Smooth muscle cell (in vitro differentiated cells): Measurements from ENCODE around the gene SEMA4C. TPM values are rescaled to one million over a fixed set of nuclear protein-coding genes. Genes with fewer than 3 reads are reported as not detected.
A peak's percentile ranks its signal among the peaks of the same experiment; 100 is the strongest.

Experiments
- DNase-seq: peaks from one replicate; lab custom pipeline; 2025; ENCODE audit not compliant: unreplicated experiment; lab: John Stamatoyannopoulos, UW
- H2AFZ ChIP-seq: fragments of 200-600 bp; sonication (generic); 2 replicates; pipeline ENCODE4 v1.6.0; 2016; ENCODE audit warnings: antibody characterized with exemption, low read depth, mild to moderate bottlenecking
- H3F3A ChIP-seq: fragments of 200-600 bp; sonication (generic); 2 replicates; pipeline ENCODE4 v1.6.0; 2017; ENCODE audit warnings: antibody characterized with exemption, low read depth
- H3K27ac ChIP-seq: fragments of 200-600 bp; sonication (generic); 2 replicates; pipeline ENCODE4 v1.5.1; 2016; ENCODE audit warnings: low read depth, mild to moderate bottlenecking
- H3K27me3 ChIP-seq: fragments of 200-600 bp; sonication (generic); 2 replicates; pipeline ENCODE4 v1.6.1; 2016; ENCODE audit warnings: low read depth, mild to moderate bottlenecking
- H3K36me3 ChIP-seq: fragments of 200-600 bp; sonication (generic); 2 replicates; pipeline ENCODE4 v1.5.1; 2016; ENCODE audit warnings: low read depth
- H3K4me1 ChIP-seq: fragments of 200-600 bp; sonication (generic); 2 replicates; pipeline ENCODE4 v1.5.1; 2016; ENCODE audit warnings: low read depth
- H3K4me2 ChIP-seq: fragments of 200-600 bp; sonication (generic); 2 replicates; pipeline ENCODE4 v1.6.0; 2016; ENCODE audit warnings: mild to moderate bottlenecking
- H3K4me3 ChIP-seq: fragments of 200-600 bp; sonication (generic); 2 replicates; pipeline ENCODE4 v1.5.1; 2016; ENCODE audit warnings: mild to moderate bottlenecking
- H3K79me2 ChIP-seq: fragments of 200-600 bp; sonication (generic); 2 replicates; pipeline ENCODE4 v1.6.0; 2016; ENCODE audit warnings: low read depth, mild to moderate bottlenecking
- H3K9ac ChIP-seq: fragments of 200-600 bp; sonication (generic); 2 replicates; pipeline ENCODE4 v1.6.0; 2016; ENCODE audit warnings: low read depth
- H3K9me3 ChIP-seq: fragments of 200-600 bp; sonication (generic); replicated peaks from 2 replicates; pipeline ENCODE4 v1.5.1; 2016; ENCODE audit warnings: low read depth
- H4K20me1 ChIP-seq: fragments of 200-600 bp; sonication (generic); 2 replicates; pipeline ENCODE4 v1.6.0; 2016; ENCODE audit warnings: low read depth
- WGBS: methylation state at CpG from one replicate; pipeline ENCODE4 v1.1.7; 2016; ENCODE audit warnings: low lambda C conversion rate; 5-methylcytosine and 5-hydroxymethylcytosine counted together
- polyA plus RNA-seq: library from polyadenylated mRNA; unstranded; fragments of >200 nt; fragmentation: Nextera tagmentation; extraction: Ambion mirVana; gene quantifications from 2 replicates; pipeline ENCODE4 v1.2.1, GENCODE V29; 2016
- total RNA-seq: library from RNA; depleted of rRNA; stranded (reverse); fragments of >200 nt; gene quantifications from 2 replicates; pipeline ENCODE4 v1.2.3, GENCODE V29; 2014
- TF ChIP-seq, protein P1 (sequence below): fragments of 200-600 bp; sonication (generic); IDR thresholded peaks from 2 replicates; pipeline ENCODE4 v1.5.1; 2017; ENCODE audit warnings: borderline replicate concordance, mild to moderate bottlenecking, antibody characterized with exemption; ENCODE audit not compliant: insufficient read depth, poor library complexity, severe bottlenecking

The SEMA4C gene
- total and polyA plus RNA-seq, 2 experiments from 2014 or later: 40.7 to 41.0 TPM

GRCh38 chr2:96895746-96896651, 26.1 kb upstream of the SEMA4C start:
- WGBS: 80% methylated on average over 18 of the region's 18 CpGs
- Histone ChIP-seq H3K4me3 (no peak overlapping the region), H3K27me3 (no peaks in the 10 kb centered on the region), H3K79me2 (no peaks in the 10 kb centered on the region), H3K27ac (no peak overlapping the region), H2AFZ (no peak overlapping the region), H3K9me3 (no peaks in the 10 kb centered on the region), H3K36me3 (no peaks in the 10 kb centered on the region), H4K20me1 (no peaks in the 10 kb centered on the region), H3K9ac (no peak overlapping the region), H3F3A (peaks cover under 1% of the 10 kb centered on the region), H3K4me2 (peak overlapping the region; percentile 35), H3K4me1 (peaks cover 20% of the 10 kb centered on the region)
- TF ChIP-seq, protein P1, sequence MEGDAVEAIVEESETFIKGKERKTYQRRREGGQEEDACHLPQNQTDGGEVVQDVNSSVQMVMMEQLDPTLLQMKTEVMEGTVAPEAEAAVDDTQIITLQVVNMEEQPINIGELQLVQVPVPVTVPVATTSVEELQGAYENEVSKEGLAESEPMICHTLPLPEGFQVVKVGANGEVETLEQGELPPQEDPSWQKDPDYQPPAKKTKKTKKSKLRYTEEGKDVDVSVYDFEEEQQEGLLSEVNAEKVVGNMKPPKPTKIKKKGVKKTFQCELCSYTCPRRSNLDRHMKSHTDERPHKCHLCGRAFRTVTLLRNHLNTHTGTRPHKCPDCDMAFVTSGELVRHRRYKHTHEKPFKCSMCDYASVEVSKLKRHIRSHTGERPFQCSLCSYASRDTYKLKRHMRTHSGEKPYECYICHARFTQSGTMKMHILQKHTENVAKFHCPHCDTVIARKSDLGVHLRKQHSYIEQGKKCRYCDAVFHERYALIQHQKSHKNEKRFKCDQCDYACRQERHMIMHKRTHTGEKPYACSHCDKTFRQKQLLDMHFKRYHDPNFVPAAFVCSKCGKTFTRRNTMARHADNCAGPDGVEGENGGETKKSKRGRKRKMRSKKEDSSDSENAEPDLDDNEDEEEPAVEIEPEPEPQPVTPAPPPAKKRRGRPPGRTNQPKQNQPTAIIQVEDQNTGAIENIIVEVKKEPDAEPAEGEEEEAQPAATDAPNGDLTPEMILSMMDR: no peak
- no peak for DNase-seq

DNA sequence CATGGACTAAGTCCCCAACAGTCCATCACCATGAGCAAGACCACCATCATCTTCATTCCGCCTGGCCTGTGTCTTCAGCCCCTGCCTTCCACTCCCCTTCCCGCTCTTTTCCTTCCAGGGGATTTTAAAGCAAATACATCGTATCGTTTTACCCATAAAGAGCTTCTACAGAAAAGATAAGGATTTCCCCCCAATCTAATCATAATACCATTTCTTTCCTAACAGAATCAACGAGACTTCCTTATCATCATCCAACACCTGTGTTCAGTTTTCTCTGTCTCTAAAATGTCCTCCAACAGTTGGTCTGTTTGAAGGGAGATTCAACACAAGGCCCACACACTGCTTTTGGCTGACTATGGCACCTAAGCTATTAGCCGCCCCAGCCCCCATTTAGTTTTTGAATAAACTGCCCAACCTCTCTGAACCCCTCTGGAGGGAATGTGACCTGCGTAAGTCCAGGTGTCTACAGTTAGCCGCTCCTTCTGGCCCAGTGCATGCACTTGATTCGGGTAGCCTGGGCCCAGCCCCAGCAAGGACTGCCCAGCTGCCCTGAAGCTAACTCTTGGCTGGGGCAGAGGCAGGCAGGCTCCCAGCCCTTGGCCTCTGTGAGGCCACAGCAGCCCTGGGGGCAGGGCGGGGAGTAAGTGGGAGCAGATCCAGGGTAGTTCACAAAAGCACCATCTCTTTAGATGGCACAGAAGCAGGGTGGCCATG, 25.3 kb upstream of the SEMA4C start:
- H3F3A ChIP-seq: peaks cover 9% of the 10 kb centered on the region
- H3K4me3 ChIP-seq: no peak overlapping the region
- WGBS: 78% methylated on average over 10 of the region's 10 CpGs
- TF ChIP-seq, protein P1: no peak
- no peaks in the 10 kb centered on the region for H3K9me3 ChIP-seq
- no peak overlapping the region for H3K9ac ChIP-seq
- no peak overlapping the region for H2AFZ ChIP-seq
- no peaks in the 10 kb centered on the region for H4K20me1 ChIP-seq
- DNase-seq: no peak
- H3K4me2 ChIP-seq: peak overlapping the region; percentile 35
- no peaks in the 10 kb centered on the region for H3K79me2 ChIP-seq
- H3K27me3 ChIP-seq: no peaks in the 10 kb centered on the region
- no peak overlapping the region for H3K27ac ChIP-seq
- peaks cover 28% of the 10 kb centered on the region for H3K4me1 ChIP-seq
- no peaks in the 10 kb centered on the region for H3K36me3 ChIP-seq

- Histone ChIP-seq H3K27me3 (no peaks in the 10 kb centered on the region), H3K9me3 (no peaks in the 10 kb centered on the region), H4K20me1 (no peaks in the 10 kb centered on the region), H3K4me1 (peaks cover 32% of the 10 kb centered on the region), H3F3A (peaks cover 15% of the 10 kb centered on the region), H3K79me2 (no peaks in the 10 kb centered on the region), H2AFZ (no peak overlapping the region), H3K36me3 (no peaks in the 10 kb centered on the region), H3K4me2 (no peak overlapping the region), H3K27ac (no peak overlapping the region), H3K4me3 (no peak overlapping the region), H3K9ac (no peak overlapping the region)
- WGBS: 83% methylated on average over 1 of the region's 3 CpGs
- TF ChIP-seq, protein P1: no peak
- DNase-seq: no peak
These were observed 24.3 kb upstream of the SEMA4C start for GRCh38 chr2:96894151-96894531.
